ENCODE results near the gene ITPK1.
"Not testable (repeated sequence)": the region's sequence is repeated elsewhere in the genome, so short reads cannot be mapped to it uniquely, and the experiment has no call there.

Gene ITPK1

GRCh38 chr14:93115821-93116675 lies at the start of gene ITPK1:
Gene ITPK1 (minus strand): TSS chr14:93115925. CDS start chr14:93115163, 762 bp downstream.
- no peaks in the 10 kb centered on the region for H3K9me3 Mint-ChIP-seq
- H3K4me1 Mint-ChIP-seq (ENCODE audit: low read depth), result peaks cover 31% of the 10 kb centered on the region
- peak; percentile 80 for DNase-seq
- H3K27ac Mint-ChIP-seq, result peak within 1 kb of the TSS; percentile 88
- peak within 1 kb of the TSS; percentile 86 for H3K4me3 Mint-ChIP-seq
- peaks cover 2% of the 10 kb centered on the region for H3K36me3 Mint-ChIP-seq (ENCODE audit: low read depth)
- no peaks in the 10 kb centered on the region for H3K27me3 Mint-ChIP-seq

- H3K4me3 Mint-ChIP-seq, result no peak overlapping the region
- H3K27ac Mint-ChIP-seq, result no peak overlapping the region
These were observed 47.8 kb upstream of the ITPK1 start for GRCh38 chr14:93163564-93163963.

GRCh38 chr14:93161411-93161940 lies 45.8 kb upstream of the ITPK1 start:
- H3K27ac Mint-ChIP-seq, result no peak overlapping the region
- H3K4me1 Mint-ChIP-seq (ENCODE audit: low read depth), result no peaks in the 10 kb centered on the region
- H3K36me3 Mint-ChIP-seq (ENCODE audit: low read depth), result no peaks in the 10 kb centered on the region
- no peak overlapping the region for H3K4me3 Mint-ChIP-seq
- no peaks in the 10 kb centered on the region for H3K9me3 Mint-ChIP-seq
- no peak for DNase-seq
- no peaks in the 10 kb centered on the region for H3K27me3 Mint-ChIP-seq

More at GRCh38 chr14:93163564-93163963, 47.8 kb upstream of the ITPK1 start:
- H3K27me3 Mint-ChIP-seq, result no peaks in the 10 kb centered on the region
- no peaks in the 10 kb centered on the region for H3K36me3 Mint-ChIP-seq (ENCODE audit: low read depth)
- DNase-seq, result no peak
- no peaks in the 10 kb centered on the region for H3K9me3 Mint-ChIP-seq
- no peaks in the 10 kb centered on the region for H3K4me1 Mint-ChIP-seq (ENCODE audit: low read depth)

- H3K27ac Mint-ChIP-seq, result no peak overlapping the region
- no peak overlapping the region for H3K4me3 Mint-ChIP-seq
- H3K9me3 Mint-ChIP-seq, result no peaks in the 10 kb centered on the region
- H3K4me1 Mint-ChIP-seq (ENCODE audit: low read depth), result no peaks in the 10 kb centered on the region
- no peak for DNase-seq
- no peaks in the 10 kb centered on the region for H3K27me3 Mint-ChIP-seq
- H3K36me3 Mint-ChIP-seq (ENCODE audit: low read depth), result no peaks in the 10 kb centered on the region
These were observed 44.7 kb upstream of the ITPK1 start for GRCh38 chr14:93160353-93160801.

GRCh38 chr14:93159625-93160352 lies 44.1 kb upstream of the ITPK1 start:
- H3K27me3 Mint-ChIP-seq; H3K27ac Mint-ChIP-seq; DNase-seq; H3K9me3 Mint-ChIP-seq; H3K36me3 Mint-ChIP-seq (ENCODE audit: low read depth); H3K4me3 Mint-ChIP-seq; H3K4me1 Mint-ChIP-seq (ENCODE audit: low read depth): not testable (repeated sequence)

- not testable (repeated sequence) for DNase-seq; H3K27ac Mint-ChIP-seq; H3K9me3 Mint-ChIP-seq; H3K4me1 Mint-ChIP-seq (ENCODE audit: low read depth); H3K36me3 Mint-ChIP-seq (ENCODE audit: low read depth); H3K4me3 Mint-ChIP-seq; H3K27me3 Mint-ChIP-seq
These were observed 42.6 kb upstream of the ITPK1 start for GRCh38 chr14:93158349-93158748.

- DNase-seq, result no peak
- H3K4me1 Mint-ChIP-seq (ENCODE audit: low read depth), result no peaks in the 10 kb centered on the region
- H3K27ac Mint-ChIP-seq, result no peak overlapping the region
- no peaks in the 10 kb centered on the region for H3K36me3 Mint-ChIP-seq (ENCODE audit: low read depth)
- no peak overlapping the region for H3K4me3 Mint-ChIP-seq
- no peaks in the 10 kb centered on the region for H3K27me3 Mint-ChIP-seq
- no peaks in the 10 kb centered on the region for H3K9me3 Mint-ChIP-seq
These were observed 41.1 kb upstream of the ITPK1 start for GRCh38 chr14:93156693-93157369.

- Mint-ChIP-seq H3K27me3 (no peaks in the 10 kb centered on the region), H3K4me3 (no peak overlapping the region), H3K27ac (no peak overlapping the region), H3K36me3 (ENCODE audit: low read depth) (no peaks in the 10 kb centered on the region), H3K9me3 (no peaks in the 10 kb centered on the region), H3K4me1 (ENCODE audit: low read depth) (peaks cover 2% of the 10 kb centered on the region)
- DNase-seq, result no peak
These were observed 39.9 kb upstream of the ITPK1 start for GRCh38 chr14:93155667-93156066.

- DNase-seq, result no peak
- no peak overlapping the region for H3K27ac Mint-ChIP-seq
- no peaks in the 10 kb centered on the region for H3K36me3 Mint-ChIP-seq (ENCODE audit: low read depth)
- H3K4me3 Mint-ChIP-seq, result no peak overlapping the region
- no peaks in the 10 kb centered on the region for H3K27me3 Mint-ChIP-seq
- no peaks in the 10 kb centered on the region for H3K9me3 Mint-ChIP-seq
- peaks cover 7% of the 10 kb centered on the region for H3K4me1 Mint-ChIP-seq (ENCODE audit: low read depth)
These were observed 37.4 kb upstream of the ITPK1 start for GRCh38 chr14:93153121-93153520.

GRCh38 chr14:93150227-93151208 lies 34.8 kb upstream of the ITPK1 start:
- H3K9me3 Mint-ChIP-seq, result no peaks in the 10 kb centered on the region
- H3K36me3 Mint-ChIP-seq (ENCODE audit: low read depth), result no peaks in the 10 kb centered on the region
- H3K4me1 Mint-ChIP-seq (ENCODE audit: low read depth), result peaks cover 12% of the 10 kb centered on the region
- H3K27me3 Mint-ChIP-seq, result no peaks in the 10 kb centered on the region
- DNase-seq, result no peak
- H3K4me3 Mint-ChIP-seq, result no peak overlapping the region
- H3K27ac Mint-ChIP-seq, result no peak overlapping the region

GRCh38 chr14:93148979-93149378 lies 33.3 kb upstream of the ITPK1 start:
- no peak for DNase-seq
- H3K27me3 Mint-ChIP-seq, result no peaks in the 10 kb centered on the region
- peaks cover 12% of the 10 kb centered on the region for H3K4me1 Mint-ChIP-seq (ENCODE audit: low read depth)
- H3K9me3 Mint-ChIP-seq, result no peaks in the 10 kb centered on the region
- H3K36me3 Mint-ChIP-seq (ENCODE audit: low read depth), result no peaks in the 10 kb centered on the region
- H3K27ac Mint-ChIP-seq, result no peak overlapping the region
- no peak overlapping the region for H3K4me3 Mint-ChIP-seq

GRCh38 chr14:93146119-93146518 lies 30.4 kb upstream of the ITPK1 start:
- no peak overlapping the region for H3K4me3 Mint-ChIP-seq
- peaks cover 9% of the 10 kb centered on the region for H3K4me1 Mint-ChIP-seq (ENCODE audit: low read depth)
- H3K36me3 Mint-ChIP-seq (ENCODE audit: low read depth), result no peaks in the 10 kb centered on the region
- peak overlapping the region; percentile 83 for H3K27ac Mint-ChIP-seq
- no peaks in the 10 kb centered on the region for H3K27me3 Mint-ChIP-seq
- H3K9me3 Mint-ChIP-seq, result no peaks in the 10 kb centered on the region
- DNase-seq, result no peak

- Mint-ChIP-seq H3K36me3 (ENCODE audit: low read depth) (no peaks in the 10 kb centered on the region), H3K27me3 (no peaks in the 10 kb centered on the region), H3K4me3 (no peak overlapping the region), H3K27ac (no peak overlapping the region), H3K9me3 (no peaks in the 10 kb centered on the region), H3K4me1 (ENCODE audit: low read depth) (peaks cover 8% of the 10 kb centered on the region)
- DNase-seq, result no peak
These were observed 27.3 kb upstream of the ITPK1 start for GRCh38 chr14:93142854-93143652.

Data from activated T-cell treated with anti-CD3 and anti-CD28 coated beads, Interleukin-2, amount 50 U/mL, for 24 hours (primary cell).